GM21515 (cell line): ENCODE results near the gene KLHL9.
"Not testable (repeated sequence)": the region's sequence is repeated elsewhere in the genome, so short reads cannot be mapped to it uniquely, and the experiment has no call there.

Experiments
- ATAC-seq: cut with Tn5 transposase; IDR thresholded peaks from one replicate; pipeline ENCODE4 v1.9.1; 2021; ENCODE audit not compliant: unreplicated experiment

Gene KLHL9

DNA sequence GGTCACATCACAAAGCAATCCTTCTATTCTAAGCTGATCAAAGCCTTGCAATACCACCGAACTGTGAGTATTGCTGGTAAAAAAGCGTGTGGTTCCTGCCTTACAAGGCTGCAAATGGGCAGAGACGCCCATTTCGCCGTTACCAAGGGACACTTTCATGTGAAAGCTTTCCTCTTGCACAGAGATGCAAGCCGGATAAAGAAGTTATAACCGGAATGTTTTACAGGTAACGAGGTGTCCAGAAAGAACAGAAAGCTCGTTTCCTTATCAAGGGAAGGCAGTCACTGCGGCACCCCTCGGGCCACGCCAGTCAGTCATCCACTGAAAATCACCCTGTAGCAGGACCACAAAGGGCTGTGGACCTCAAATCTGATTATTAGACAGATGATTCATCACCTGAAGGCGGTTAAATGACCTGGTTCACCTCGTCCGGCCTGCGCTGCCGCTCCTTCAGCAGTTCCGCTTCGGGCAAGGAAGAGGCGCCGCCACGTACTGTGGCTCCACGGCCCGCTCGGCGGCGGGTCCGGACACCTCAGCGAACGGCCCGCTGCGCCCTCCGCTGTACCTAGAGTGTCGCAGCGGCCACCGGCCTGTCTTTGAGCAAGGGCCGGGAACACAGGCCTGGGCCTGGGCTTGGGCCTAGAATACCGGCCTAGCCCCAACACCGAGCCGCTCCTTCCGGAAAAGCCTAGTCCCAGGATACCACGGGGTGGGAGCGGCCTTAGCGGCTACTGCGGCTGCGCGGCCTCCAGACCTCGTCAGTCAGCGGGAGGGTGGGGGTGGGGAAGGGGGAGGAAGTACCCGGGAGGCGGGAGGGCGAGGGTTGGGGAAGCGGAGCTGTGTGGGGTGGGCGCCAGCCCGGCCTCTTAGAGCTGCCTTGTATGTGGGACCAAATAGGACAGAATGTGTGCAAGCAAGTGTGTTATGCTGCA lies at the start of gene KLHL9:
KLHL9 (minus strand) TSS at position 704 of the 932 bp plus-strand sequence; CDS start at position 159, 545 bp downstream.
- peak; percentile 89 for ATAC-seq

DNA sequence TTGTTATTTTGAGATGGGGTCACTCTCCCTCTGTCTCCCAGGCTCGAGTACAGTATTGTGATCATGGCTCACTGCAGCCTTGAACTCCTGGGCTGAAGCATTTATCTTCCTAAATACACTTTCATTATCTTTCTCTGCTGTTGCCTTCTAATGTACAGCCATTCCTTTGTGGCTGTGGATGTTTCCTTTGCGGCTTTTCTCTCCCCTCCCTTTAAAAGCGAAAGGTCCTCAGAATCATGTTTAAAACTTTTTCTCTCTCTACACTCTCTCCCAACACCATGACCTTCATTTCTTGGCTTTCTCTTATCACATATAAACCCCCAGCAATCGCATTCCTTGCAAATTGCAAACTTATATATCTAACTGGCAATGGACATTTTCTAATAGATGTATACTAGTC lies 48.4 kb upstream of the KLHL9 start:
- ATAC-seq = no peak

GRCh38 chr9:21381448-21382339 lies 46.5 kb upstream of the KLHL9 start:
- ATAC-seq = peak; percentile 99

DNA sequence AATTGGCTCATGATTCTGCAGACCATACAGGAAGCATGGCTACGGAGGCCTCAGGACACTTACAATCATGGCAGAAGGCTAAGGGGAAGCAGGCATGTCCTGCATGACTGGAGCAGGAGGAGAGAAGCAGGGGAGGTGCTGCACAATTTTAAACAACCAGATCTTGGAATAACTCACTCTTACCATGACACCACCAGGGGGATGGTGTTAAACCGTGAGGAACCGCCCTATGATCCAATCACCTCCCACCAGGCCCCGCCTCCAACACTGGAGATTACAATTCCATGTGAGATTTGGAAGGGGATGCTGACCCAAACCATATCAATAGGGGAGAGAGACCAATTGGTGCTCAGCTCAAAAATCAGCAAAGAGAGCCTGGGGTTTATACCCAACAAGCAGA lies 36.3 kb upstream of the KLHL9 start:
- not testable (repeated sequence) for ATAC-seq

GRCh38 chr9:21367957-21368356 lies 32.8 kb upstream of the KLHL9 start, which contains the start of gene IFNA13:
Gene IFNA13 (minus strand): TSS chr9:21368057. CDS start chr9:21368010, 47 bp downstream.
- ATAC-seq = no peak

DNA sequence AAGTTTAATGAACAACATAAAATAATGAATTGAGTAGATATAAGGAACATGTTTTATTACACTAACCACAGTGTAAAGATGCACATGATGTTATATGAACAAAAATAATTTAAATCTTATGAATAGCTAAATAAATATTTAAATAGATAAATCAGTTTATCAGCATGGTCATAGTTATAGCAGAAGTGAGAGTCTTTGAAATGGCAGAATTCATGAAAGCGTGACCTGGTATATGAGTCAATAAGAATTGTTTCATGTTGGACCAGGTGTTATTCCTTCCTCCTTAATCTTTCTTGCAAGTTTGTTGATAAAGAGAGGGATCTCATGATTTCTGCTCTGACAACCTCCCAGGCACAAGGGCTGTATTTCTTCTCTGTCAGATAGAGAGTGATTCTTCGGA lies 32.0 kb upstream of the KLHL9 start:
- ATAC-seq = peak; percentile 85

- ATAC-seq = no peak
Observed at GRCh38 chr9:21362287-21362686, 27.1 kb upstream of the KLHL9 start.

GRCh38 chr9:21357479-21358460 lies 22.6 kb upstream of the KLHL9 start:
- ATAC-seq = peak; percentile 94

GRCh38 chr9:21350787-21351186 lies 15.6 kb upstream of the KLHL9 start, which contains the start of gene IFNA6:
Gene IFNA6 (minus strand): TSS chr9:21350887. CDS start chr9:21350887, 0 bp downstream.
- ATAC-seq = no peak

DNA sequence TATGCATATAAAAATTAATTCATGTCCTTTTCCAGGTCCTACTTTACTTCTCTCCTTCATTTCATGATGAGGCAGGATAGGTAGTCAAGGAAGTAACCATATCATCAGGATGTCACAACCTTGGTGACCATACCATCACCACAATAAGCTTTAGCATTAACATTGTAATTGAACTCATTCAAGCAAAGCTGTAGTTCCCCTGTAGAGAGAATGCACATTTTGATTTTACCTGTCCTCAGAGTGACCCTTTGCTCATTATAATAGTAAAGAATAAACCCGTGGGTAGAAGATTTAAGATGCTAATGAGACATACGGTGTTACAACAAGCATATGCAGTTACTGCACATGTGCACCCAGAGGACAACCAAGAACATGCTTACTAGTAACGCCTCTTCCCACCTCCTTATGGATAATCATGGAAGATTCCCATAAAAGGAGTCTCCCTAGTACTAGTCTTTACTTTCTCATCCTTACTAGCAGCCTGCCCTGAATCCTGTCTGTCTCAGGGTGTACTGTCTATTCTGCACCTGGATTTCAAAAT lies 13.3 kb upstream of the KLHL9 start:
- no peak for ATAC-seq

- ATAC-seq = no peak
Observed at GRCh38 chr9:21340735-21341134, 5.5 kb upstream of the KLHL9 start.

- no peak for ATAC-seq
Observed at GRCh38 chr9:21336457-21336856, 1.3 kb upstream of the KLHL9 start.

GRCh38 chr9:21333226-21333625 lies 2.0 kb downstream of the KLHL9 start:
- ATAC-seq = no peak

GRCh38 chr9:21331676-21332402 lies 3.4 kb downstream of the KLHL9 start:
- no peak for ATAC-seq

DNA sequence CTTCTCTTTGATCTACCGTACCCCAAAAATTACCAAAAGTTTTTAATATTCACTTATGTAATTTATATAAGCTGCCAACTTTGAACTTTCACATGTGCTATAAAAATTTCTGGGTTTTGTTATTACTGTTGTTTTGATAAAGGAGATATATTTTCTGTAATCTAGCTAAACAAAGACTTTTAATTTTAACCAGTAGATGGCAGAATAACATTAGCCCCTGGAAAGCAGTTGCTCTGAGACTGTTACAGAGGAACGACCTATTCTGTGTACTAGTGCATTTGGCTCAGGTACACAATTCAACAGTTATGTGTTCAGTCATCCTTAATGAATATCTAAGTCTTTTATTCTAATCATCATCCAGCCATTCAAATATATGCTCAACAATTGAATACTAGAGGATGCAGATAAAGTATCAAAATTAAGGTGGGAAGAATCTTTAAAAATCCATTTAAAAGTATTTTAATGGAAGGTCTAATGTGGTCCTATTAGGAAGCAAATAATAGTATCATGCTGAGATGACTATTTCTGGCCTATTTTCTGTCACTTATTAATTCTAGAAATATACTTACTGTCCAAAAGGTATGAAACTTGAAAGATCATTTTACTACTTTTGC lies 8.6 kb downstream of the KLHL9 start:
- ATAC-seq = peak; percentile 77

DNA sequence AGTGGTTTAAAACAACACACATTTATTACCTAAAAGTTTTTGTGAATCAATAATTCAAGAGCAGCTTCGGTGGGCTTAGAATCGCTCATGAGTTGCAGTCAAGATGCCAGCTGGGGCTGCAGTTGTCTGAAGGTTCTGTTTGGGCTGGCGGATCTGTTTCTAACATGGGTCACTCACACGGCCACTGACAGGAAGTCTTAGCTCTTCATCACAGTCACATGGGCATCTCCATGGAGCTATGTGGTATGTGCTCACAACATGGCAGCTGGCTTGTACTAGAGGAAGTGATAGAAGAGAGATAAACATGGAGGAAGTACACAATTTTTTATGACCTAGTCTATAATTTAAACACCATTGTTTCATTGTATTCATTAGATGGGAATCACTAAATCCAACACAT lies 11.2 kb downstream of the KLHL9 start:
- ATAC-seq = no peak

GRCh38 chr9:21322911-21323461 lies 12.2 kb downstream of the KLHL9 start:
- no peak for ATAC-seq

DNA sequence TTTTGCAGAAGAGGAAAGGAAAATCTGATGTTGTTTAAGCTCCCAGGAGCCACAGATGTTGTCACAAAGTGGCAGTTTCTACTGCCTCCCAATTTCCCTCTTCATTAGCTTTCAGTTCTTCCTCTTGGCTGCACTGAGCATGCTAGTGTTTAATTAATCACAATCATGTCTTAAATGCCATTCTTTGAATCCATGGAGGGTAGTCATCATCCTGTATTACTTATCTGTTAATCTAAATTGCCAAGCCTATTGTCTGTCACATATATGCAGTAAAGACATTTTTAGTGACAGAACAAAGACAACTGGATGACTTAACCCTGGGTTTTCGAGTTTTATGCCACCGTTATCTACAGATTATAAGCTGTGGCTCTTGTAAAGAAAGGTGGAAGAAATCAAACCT lies 14.7 kb downstream of the KLHL9 start:
- ATAC-seq = no peak
